ENCODE results near the gene PLSCR5.

- TF ChIP-seq CTCF (IDR thresholded peaks at IDR 0.05; ENCODE audit: low read depth, low read length) (no peak), EZH2phosphoT487 (IDR thresholded peaks at IDR 0.05; ENCODE audit: low read depth) (no peak)
Measured at GRCh38 chr3:146546366-146546965, 58.7 kb downstream of the PLSCR5 start.

Measured in OCI-LY3 (cell line).